GM19438 (cell line): Measurements from ENCODE around the gene COX7C.
"Not testable (repeated sequence)": the region's sequence is repeated elsewhere in the genome, so short reads cannot be mapped to it uniquely, and the experiment has no call there.

Source experiments
- ATAC-seq: cut with Tn5 transposase; IDR thresholded peaks from one replicate; pipeline ENCODE4 v1.9.1; 2021; ENCODE audit warnings: low read depth; ENCODE audit not compliant: unreplicated experiment

COX7C gene

GRCh38 chr5:86660771-86661170 lies 43.0 kb downstream of the COX7C start:
- ATAC-seq = not testable (repeated sequence)

DNA sequence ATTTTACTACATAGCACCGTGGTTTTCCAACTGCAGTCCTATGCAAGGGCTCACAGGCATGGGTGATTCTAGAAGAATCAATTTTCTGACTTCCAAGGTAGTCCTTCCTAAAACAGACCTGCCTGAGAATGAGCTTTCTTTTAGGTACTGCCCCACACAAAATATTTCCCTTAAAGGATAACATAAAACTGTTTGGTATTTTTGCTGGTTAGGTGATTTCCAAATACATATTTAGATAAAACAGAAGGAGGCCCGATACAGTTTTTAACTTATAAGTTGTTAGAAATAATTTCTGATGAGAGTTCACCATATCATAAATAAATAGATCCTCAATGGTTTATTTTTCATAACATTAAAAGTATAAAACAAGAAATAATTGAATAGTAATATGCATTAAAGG lies 46.4 kb downstream of the COX7C start:
- no peak for ATAC-seq

GRCh38 chr5:86665984-86666760 lies 48.4 kb downstream of the COX7C start:
- no peak for ATAC-seq

- no peak for ATAC-seq
Observed at GRCh38 chr5:86666981-86667380, 49.2 kb downstream of the COX7C start.
